SKM-1 (cell line): ENCODE measurements around the gene NPPC.

Experiments
- DNase-seq: peaks from one replicate; lab custom pipeline; 2025; ENCODE audit not compliant: unreplicated experiment; lab: John Stamatoyannopoulos, UW

NPPC gene

GRCh38 chr2:231935815-231936214 is 9.6 kb upstream of the NPPC start:
- DNase-seq: no peak

GRCh38 chr2:231935207-231935524 is 9.0 kb upstream of the NPPC start:
- no peak for DNase-seq

DNA sequence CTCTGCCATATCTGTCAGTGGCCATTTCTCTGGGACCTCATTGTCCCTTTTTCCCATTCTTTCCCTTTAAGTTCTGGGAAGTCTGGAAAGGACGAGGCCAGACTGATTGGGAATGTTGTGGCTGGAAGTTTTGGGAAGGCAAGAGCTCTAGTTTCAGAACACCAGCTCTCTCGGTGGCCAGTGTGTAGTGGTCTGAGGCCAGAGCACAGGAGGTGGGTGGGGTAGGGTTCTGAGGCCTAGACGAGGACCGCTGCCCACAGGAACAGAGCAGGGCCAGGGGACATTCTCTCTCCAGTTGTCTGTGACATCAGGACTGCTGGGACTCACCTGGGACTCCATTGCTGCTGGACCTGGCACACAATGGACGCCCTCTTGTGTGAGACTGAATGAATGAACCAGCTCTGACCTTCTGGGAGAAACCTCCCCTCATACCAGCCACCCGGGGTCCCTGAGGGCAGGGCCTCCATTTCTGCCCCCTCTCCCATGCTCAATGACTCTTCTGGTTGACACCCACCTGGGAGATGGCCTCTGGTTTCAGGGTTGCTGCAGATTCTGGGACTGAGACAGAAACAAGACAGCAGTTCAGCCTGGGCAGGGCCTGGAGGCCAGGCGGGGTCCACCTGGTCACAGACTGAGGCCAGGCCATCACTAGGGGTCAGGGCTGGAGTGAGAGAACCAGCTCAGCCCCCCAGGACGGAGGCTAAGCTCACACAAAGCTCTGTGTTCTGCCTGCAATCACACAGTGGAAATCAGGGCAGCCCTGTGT is 8.4 kb upstream of the NPPC start:
- no peak for DNase-seq

GRCh38 chr2:231933916-231934401 is 7.8 kb upstream of the NPPC start:
- DNase-seq: no peak

DNA sequence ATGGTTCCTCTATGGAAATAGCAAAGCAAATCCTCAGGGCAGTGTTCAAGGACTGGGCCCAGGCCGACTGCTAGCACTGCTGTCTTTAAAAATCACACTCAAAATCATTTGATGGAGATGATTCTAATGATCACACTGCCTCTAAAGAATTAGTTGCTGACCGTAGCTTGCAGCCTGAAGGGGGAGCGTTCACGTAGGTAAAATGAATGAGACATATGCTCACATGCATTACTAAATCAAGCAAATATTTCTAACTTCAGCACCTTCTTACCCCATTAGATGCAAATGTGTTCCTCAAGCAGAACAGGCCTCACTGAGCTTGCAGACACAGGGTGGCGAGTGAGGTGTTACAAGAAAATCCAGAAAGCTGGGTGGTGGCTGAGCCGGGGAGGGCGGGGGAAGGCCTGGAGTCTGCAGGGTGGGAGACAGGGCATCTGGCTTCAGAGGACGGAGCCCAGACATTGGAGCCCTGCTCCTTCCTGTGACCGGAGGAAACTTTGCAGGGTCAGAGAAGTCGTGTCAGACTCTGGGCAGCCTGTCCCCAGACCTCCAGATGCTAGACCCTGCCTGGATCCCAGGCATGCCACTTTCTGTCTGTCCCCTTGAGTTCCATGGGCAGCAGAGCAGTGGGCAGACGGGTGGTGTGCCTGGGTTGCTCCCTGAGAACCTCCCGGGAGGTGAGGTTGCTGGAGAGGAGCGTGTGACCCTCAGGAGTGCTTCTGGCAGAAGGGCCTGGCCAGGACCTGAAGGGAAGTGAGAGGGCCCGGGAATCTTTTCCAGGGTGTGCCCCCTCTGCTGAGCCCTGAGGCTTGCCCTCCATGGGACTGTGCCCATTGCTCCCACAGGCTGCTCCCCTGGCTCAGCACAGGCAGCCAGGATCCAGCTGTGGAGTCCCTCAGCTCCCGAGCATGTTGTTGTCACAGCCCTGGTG is 7.1 kb upstream of the NPPC start:
- DNase-seq: no peak

DNA sequence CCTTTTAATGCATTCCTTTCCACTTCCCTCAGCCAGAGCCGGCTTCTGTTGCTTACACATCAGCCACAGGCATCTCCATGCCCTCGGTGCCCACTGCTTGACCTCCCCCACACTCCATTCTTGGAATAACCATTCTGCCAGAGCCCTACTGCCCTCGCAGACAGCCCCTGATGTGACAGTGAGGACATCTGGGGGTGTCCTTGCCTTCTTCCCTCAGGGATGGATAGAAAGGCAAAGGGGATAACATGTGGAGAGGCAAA is 6.4 kb upstream of the NPPC start:
- no peak for DNase-seq

GRCh38 chr2:231931481-231931915 is 5.3 kb upstream of the NPPC start:
- no peak for DNase-seq

- DNase-seq: no peak
These were observed 4.5 kb upstream of the NPPC start for GRCh38 chr2:231930593-231931281.

DNA sequence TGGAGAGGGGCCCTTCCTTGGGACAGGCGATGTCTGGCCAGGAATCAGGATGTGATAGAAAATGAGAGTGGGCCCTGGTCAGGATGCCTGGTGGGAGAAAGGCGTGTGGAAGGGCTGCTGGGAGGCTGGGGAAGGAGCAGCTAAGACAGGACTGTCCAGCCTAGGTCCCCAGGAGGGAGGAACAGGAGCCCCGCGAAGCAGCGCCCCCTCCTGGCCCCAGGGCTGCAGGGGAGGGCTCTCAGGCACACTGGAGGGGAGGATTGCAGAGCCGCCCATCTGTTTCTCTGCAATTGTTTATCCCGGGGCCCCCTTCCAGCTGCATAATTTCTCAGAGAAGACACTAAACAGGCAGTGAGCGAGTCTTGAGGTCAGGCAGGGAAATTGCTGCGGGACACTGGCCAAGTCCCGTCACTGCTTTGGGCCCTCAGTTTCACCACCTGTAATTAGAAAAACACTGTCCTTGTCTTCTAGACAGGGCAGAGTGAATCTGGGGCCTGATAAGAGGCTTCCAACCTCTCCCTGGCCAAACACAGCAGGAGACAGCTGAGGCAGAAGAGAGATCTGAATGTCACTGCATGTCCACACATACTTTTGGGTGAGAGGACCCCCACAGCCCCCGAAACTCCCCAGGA is 3.9 kb upstream of the NPPC start:
- no peak for DNase-seq

DNA sequence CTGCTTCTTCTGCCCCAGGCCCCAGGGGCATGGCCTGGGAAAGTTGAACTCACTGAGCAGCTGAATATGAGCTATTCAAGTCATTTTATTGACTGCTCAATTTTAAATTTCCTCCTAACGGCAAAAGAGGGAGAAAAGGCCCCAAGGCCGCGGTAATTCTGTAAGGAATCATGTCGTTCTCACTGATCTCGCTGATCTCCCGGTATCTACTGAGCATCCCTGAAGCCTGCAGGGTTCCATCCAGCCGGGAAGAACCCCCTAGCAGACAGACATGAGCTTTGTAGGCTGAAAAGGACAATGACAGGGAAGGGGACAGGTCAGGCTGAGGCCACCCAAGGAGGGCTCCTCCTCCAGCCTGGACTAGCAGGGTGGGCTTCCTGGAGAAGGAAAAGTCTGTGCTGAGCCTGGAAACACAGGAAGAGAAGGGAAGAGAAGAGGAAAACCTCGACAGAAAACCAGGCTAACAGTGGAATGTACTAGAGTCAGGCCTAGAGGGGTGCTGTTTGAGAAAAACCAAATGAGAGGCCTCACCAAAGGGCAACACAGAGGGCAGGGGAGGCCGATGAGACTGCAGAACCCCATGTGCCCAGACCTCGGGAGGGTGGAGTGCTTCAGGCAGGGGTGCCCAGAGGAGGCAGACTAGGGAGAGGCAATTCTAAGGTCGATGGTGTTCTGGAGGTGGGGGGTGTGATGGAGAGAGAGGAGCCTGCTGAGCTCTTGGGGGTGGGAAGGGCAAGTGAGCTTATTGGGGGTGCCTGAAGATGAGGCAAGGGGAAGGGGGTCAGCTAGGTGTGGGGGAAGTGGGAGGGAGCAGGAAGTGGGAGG is 2.9 kb upstream of the NPPC start:
- DNase-seq: no peak

GRCh38 chr2:231928481-231928880 is 2.3 kb upstream of the NPPC start:
- DNase-seq: no peak

DNA sequence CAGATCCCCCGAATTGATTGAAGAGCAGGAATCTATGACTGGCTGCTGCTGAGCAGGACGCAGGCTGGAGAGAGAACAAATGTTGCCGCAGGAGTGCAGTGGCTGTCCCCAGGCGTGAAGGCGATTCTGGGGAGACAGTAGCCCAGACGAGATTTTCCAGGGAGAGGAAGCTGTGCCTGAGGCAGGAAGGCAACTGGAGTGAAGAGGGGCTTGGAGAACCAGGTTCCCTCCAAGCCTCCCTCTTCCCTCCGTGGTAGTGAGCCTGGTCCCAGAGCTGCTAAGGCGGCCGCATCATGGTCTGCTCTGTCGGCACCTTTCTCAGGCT is 1.3 kb upstream of the NPPC start:
- no peak for DNase-seq

DNA sequence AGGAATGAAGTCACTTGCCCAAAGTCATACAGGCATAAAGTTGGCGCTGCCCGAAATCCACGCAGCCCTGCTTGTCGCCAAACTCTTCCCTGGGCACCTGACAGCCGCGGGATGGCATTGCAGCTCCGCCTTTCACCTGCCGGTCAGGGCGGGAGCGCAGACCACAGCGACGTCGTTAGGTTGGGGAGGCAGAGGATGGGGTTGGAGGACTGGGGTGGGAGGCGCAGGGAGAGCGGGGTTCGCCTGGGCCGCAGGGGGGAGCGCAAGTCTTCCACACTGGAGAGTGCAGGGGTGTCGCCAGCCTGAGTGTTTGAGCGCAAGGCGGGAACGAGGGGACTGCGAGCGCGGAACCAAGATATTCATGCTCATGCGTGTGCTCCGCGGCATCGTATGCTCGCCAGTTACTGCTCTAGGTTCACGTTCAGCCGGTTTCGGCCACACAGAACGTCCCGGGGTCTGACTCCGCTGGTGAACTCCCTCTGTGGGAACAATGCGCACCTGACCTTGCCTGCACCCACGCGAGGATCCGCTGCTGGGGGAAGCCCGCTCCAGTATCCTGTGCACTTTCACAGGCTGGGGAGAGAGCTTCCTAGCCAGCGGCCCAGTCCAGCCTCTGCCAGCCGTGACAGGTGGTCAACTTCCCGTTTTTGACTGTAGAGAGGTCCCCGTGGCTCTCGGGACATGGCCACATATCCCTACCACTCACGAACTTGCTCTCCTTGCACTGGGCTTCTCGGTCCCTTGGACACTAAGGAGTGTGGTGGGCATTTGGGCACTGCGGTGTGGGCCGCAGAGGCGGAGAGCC is 767 bp upstream of the NPPC start:
- no peak for DNase-seq

DNA sequence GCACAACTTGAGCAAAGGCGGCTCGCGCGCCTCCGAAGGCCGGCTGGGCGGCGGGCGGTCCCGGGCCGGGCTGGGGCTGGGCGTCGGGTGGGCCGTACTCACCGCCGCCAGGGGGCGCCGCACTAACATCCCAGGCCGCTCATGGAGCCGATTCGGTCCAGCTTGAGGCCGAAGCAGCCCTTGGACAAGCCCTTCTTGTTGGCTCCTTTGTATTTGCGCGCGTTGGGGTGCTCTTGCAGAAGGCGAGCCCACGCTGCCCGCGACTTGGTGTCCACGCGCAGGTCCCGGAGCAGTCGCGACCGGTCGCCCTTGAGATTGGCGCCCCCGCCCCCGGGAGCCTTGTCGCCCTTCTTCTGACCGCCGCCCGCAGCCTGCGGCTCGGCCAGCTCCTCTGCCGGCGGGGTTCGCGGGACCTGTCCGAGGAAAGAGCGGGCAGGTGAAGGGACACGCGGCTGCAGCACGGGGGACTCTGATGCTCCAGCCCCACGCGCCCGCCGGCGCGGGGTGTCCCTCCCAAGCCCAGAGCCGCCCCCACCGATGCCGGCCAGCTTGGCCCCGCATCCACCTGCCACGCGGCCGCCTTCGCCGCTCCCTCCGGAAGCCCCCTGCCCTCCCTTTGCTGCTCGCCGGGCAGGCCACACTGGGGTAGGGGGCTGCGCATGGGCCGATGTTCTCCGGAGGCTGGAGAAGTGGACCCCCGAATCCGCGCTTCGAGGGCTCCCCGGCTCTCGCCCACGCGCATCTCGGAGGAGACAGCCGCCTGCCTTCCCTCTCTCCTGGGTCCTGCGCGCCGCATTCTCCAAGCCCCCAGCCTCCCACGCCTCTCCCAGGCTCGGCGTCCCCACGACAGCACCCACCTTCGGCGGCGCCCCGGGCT is 655 bp downstream of the NPPC start:
- peak; percentile 37 for DNase-seq

DNA sequence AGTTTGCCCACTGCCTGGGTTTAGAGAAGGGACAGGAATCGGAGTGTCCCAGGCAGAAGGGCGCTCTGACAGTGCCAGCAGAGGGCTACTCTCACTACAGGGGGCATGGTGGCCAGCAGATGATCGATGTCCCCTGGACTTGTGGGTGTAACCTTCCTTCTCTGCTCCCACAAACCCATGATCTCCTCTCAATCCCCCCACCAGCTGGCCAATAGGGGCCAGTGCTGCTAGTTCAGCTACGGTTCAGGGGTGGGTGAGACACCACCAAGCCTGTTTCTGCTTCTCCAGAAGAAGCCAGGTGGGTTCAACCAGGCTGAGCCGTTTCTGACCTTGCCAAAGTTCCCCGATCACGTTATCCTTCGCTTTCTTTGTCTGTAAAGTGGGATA is 1.3 kb downstream of the NPPC start:
- DNase-seq: no peak

- DNase-seq: no peak
These were observed 2.0 kb downstream of the NPPC start for GRCh38 chr2:231923951-231924888.

- no peak for DNase-seq
These were observed 3.2 kb downstream of the NPPC start for GRCh38 chr2:231923010-231923344.
